ENCODE results near the gene KCNK2.
A peak's percentile ranks its signal among the peaks of the same experiment; 100 is the strongest.

KCNK2 gene

GRCh38 chr1:215250913-215251312, 168.4 kb downstream of the KCNK2 start:
- DNase-seq (ENCODE audit: low spot score) (no peak), FAIRE-seq (no peak)

- DNase-seq (ENCODE audit: low spot score) (no peak), FAIRE-seq (no peak)
These were observed 168.9 kb downstream of the KCNK2 start for GRCh38 chr1:215251428-215251827.

GRCh38 chr1:215252164-215252563, 169.6 kb downstream of the KCNK2 start:
- DNase-seq (ENCODE audit: low spot score) (no peak), FAIRE-seq (no peak)

- FAIRE-seq (no peak), DNase-seq (ENCODE audit: low spot score) (no peak)
These were observed 174.6 kb downstream of the KCNK2 start for GRCh38 chr1:215256936-215257679.

GRCh38 chr1:215260711-215261110, 178.2 kb downstream of the KCNK2 start:
- DNase-seq (ENCODE audit: low spot score) (no peak), FAIRE-seq (no peak)

GRCh38 chr1:215262106-215262505, 179.6 kb downstream of the KCNK2 start:
- DNase-seq (ENCODE audit: low spot score): no peak
- no peak for FAIRE-seq

GRCh38 chr1:215263636-215264035, 181.1 kb downstream of the KCNK2 start:
- DNase-seq (ENCODE audit: low spot score) (no peak), FAIRE-seq (no peak)

- DNase-seq (ENCODE audit: low spot score) (no peak), FAIRE-seq (peak; percentile 76)
These were observed 182.1 kb downstream of the KCNK2 start for GRCh38 chr1:215264649-215265048.

- no peak for FAIRE-seq
These were observed 185.0 kb downstream of the KCNK2 start for GRCh38 chr1:215267495-215267894.

GRCh38 chr1:215269955-215270354, 187.4 kb downstream of the KCNK2 start:
- FAIRE-seq (no peak), DNase-seq (ENCODE audit: low spot score) (no peak)

More at GRCh38 chr1:215267495-215267894, 185.0 kb downstream of the KCNK2 start:
- DNase-seq (ENCODE audit: low spot score): no peak

GRCh38 chr1:215273838-215274516, 191.4 kb downstream of the KCNK2 start:
- DNase-seq (ENCODE audit: low spot score) (peak; percentile 57), FAIRE-seq (peak; percentile 94)

- FAIRE-seq: no peak
These were observed 194.0 kb downstream of the KCNK2 start for GRCh38 chr1:215276582-215276981.

GRCh38 chr1:215277532-215277931, 195.0 kb downstream of the KCNK2 start:
- DNase-seq (ENCODE audit: low spot score) (no peak), FAIRE-seq (no peak)

More at GRCh38 chr1:215276582-215276981, 194.0 kb downstream of the KCNK2 start:
- DNase-seq (ENCODE audit: low spot score): no peak

- DNase-seq (ENCODE audit: low spot score): no peak
- no peak for FAIRE-seq
These were observed 197.1 kb downstream of the KCNK2 start for GRCh38 chr1:215279682-215280081.

- DNase-seq (ENCODE audit: low spot score): no peak
- FAIRE-seq: no peak
These were observed 200.0 kb downstream of the KCNK2 start for GRCh38 chr1:215282557-215282956.

GRCh38 chr1:215285013-215285800, 202.7 kb downstream of the KCNK2 start:
- no peak for FAIRE-seq
- no peak for DNase-seq (ENCODE audit: low spot score)
